ENCODE measurements around the gene PPM1H. TPM values are rescaled to one million over a fixed set of nuclear protein-coding genes. Genes with fewer than 3 reads are reported as not detected.

The PPM1H gene
- total and polyA plus RNA-seq, 4 donors = 2.3 to 7.2 (median 4.1) TPM

GRCh38 chr12:62705846-62706245 lies 229.1 kb downstream of the PPM1H start:
- no peak overlapping the region for H3K4me3 ChIP-seq (ENCODE audit: low read depth in 1 of 3, low read length in 3 of 3)
- H3K9ac ChIP-seq (ENCODE audit: low read depth in 1 of 2, low read length in 2 of 2) = no peak overlapping the region
- no peak for DNase-seq (ENCODE audit: low spot score)
- no peaks in the 10 kb centered on the region for H3K36me3 ChIP-seq (ENCODE audit: control insufficient read depth in 4 of 4, insufficient read depth in 3 of 4, low read depth in 1 of 4, low read length in 3 of 4)
- H3K27ac ChIP-seq (ENCODE audit: low read depth in 1 of 2, low read length in 2 of 2) = no peak overlapping the region
- no peaks in the 10 kb centered on the region for H3K9me3 ChIP-seq (ENCODE audit: control insufficient read depth in 4 of 4, low read length in 3 of 4)
- no peaks in the 10 kb centered on the region for H3K27me3 ChIP-seq (ENCODE audit: control insufficient read depth in 4 of 4, insufficient read depth in 4 of 4, low read length in 3 of 4)
- 93% methylated on average over 4 of the region's 4 CpGs for WGBS
- H3K4me1 ChIP-seq (ENCODE audit: control insufficient read depth in 4 of 4, insufficient read depth in 4 of 4, low read length in 3 of 4) = no peaks in the 10 kb centered on the region
- TF ChIP-seq JUND (IDR thresholded peaks at IDR 0.05) = no peak
- TF ChIP-seq TAF1 (conservative IDR thresholded peaks at IDR 0.05) = no peak
- TF ChIP-seq GABPA (IDR thresholded peaks at IDR 0.05 in 1 of 2, conservative IDR thresholded peaks at IDR 0.05 in 1 of 2) = no peak
- TF ChIP-seq FOXA1 (IDR thresholded peaks at IDR 0.05) = no peak
- no peak for TF ChIP-seq RXRA (IDR thresholded peaks at IDR 0.05)
- TF ChIP-seq SP1 (IDR thresholded peaks at IDR 0.05) = no peak
- no peak for TF ChIP-seq YY1 (IDR thresholded peaks at IDR 0.05)
- TF ChIP-seq HNF4A (conservative IDR thresholded peaks at IDR 0.05) = no peak
- no peak for TF ChIP-seq REST (IDR thresholded peaks at IDR 0.05)
- TF ChIP-seq MAX (IDR thresholded peaks at IDR 0.05) = no peak
- no peak for TF ChIP-seq CTCF (IDR thresholded peaks at IDR 0.05; ENCODE audit: low read depth, low read length, missing input control)
- TF ChIP-seq HNF4G (IDR thresholded peaks at IDR 0.05) = no peak
- TF ChIP-seq NR2F2 (IDR thresholded peaks at IDR 0.05) = no peak
- no peak for TF ChIP-seq RAD21 (IDR thresholded peaks at IDR 0.05)
- TF ChIP-seq EGR1 (IDR thresholded peaks at IDR 0.05; ENCODE audit: low read depth in 2 of 2) = no peak
- no peak for TF ChIP-seq ZBTB33 (IDR thresholded peaks at IDR 0.05)

- Histone ChIP-seq H3K27me3 (ENCODE audit: control insufficient read depth in 4 of 4, insufficient read depth in 4 of 4, low read length in 3 of 4) (no peaks in the 10 kb centered on the region), H3K9ac (ENCODE audit: low read depth in 1 of 2, low read length in 2 of 2) (no peak overlapping the region), H3K36me3 (ENCODE audit: control insufficient read depth in 4 of 4, insufficient read depth in 3 of 4, low read depth in 1 of 4, low read length in 3 of 4) (no peaks in the 10 kb centered on the region), H3K4me1 (ENCODE audit: control insufficient read depth in 4 of 4, insufficient read depth in 4 of 4, low read length in 3 of 4) (no peaks in the 10 kb centered on the region), H3K9me3 (ENCODE audit: control insufficient read depth in 4 of 4, low read length in 3 of 4) (no peaks in the 10 kb centered on the region), H3K4me3 (ENCODE audit: low read depth in 1 of 3, low read length in 3 of 3) (no peak overlapping the region), H3K27ac (ENCODE audit: low read depth in 1 of 2, low read length in 2 of 2) (no peak overlapping the region)
- no peak for DNase-seq (ENCODE audit: low spot score)
- 75% methylated on average over 4 of the region's 4 CpGs for WGBS
- TF ChIP-seq HNF4A (conservative IDR thresholded peaks at IDR 0.05) (no peak), JUND (IDR thresholded peaks at IDR 0.05) (no peak), FOXA1 (IDR thresholded peaks at IDR 0.05) (no peak), HNF4G (IDR thresholded peaks at IDR 0.05) (no peak), REST (IDR thresholded peaks at IDR 0.05) (no peak), FOXA2 (IDR thresholded peaks at IDR 0.05) (no peak), MAX (IDR thresholded peaks at IDR 0.05) (no peak), RAD21 (IDR thresholded peaks at IDR 0.05) (no peak), YY1 (IDR thresholded peaks at IDR 0.05) (no peak), SP1 (IDR thresholded peaks at IDR 0.05) (no peak), ATF3 (IDR thresholded peaks at IDR 0.05) (no peak), EGR1 (IDR thresholded peaks at IDR 0.05; ENCODE audit: low read depth in 2 of 2) (no peak), GABPA (IDR thresholded peaks at IDR 0.05 in 1 of 2, conservative IDR thresholded peaks at IDR 0.05 in 1 of 2) (no peak)
Observed at GRCh38 chr12:62703011-62703380, 232.0 kb downstream of the PPM1H start.

All from liver (tissue), 9 donors.